Measurements from ENCODE around the gene ZNF716.
"Not testable (repeated sequence)": the region's sequence is repeated elsewhere in the genome, so short reads cannot be mapped to it uniquely, and the experiment has no call there.

The ZNF716 gene

DNA sequence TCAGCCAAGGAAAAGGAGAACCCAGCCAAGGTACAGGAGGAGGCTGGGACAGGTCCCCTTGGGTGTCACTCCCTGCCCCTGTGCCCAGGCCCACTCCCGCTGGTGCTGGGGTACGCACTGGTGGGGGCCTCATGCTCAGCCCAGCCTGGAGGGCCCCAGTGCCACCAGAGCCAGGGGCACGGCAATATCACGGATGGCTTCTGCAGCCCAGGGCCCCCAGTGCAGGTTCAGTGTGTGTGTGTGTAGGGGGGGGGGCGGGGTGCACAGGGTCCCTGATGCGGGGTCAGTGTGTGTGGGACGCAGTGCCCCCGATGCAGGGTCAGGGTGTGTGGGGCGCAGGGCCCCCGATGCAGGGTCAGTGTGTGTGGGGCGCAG, 23.4 kb upstream of the ZNF716 start:
- no peak for DNase-seq (ENCODE audit: low spot score)

DNA sequence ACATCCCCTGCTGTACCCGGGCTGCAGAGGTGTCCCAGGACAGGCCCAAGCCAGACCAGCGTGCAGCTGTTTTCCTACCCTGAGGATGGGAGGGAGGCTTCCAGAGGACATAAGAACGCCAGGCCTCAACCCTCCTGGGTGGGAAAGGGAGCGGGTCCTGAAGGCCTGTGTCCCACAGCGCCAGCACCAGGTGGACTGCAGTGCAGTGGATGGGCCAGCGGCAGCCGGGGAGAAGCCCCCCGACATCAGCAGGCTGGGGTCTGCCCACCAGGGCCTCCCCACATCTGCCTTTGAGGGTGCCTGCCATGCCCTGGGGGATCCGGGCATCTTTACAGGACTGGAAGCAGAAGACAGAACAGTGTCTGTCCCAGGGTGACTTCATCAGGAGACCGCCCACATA, 22.8 kb upstream of the ZNF716 start:
- no peak for DNase-seq (ENCODE audit: low spot score)

DNA sequence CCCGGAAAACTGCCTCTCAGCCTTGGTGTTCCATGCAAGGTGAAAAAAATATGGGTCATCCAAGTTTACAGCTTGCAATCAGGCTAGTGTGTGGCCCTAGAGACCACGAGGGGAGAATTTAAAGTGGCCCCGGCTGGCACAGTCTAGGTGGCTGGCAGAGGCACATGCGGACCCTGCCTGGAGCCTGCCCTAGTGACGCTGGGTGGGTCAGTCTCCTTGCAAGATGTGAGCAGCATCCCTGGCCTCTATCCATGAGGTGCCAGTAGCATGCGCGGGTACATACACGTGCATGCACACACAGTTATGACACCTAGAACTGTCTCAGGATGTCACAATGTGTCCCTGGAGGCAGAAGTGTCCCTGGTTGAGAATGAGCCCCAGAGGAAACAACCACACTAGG, 22.4 kb upstream of the ZNF716 start:
- DNase-seq (ENCODE audit: low spot score) = no peak

DNA sequence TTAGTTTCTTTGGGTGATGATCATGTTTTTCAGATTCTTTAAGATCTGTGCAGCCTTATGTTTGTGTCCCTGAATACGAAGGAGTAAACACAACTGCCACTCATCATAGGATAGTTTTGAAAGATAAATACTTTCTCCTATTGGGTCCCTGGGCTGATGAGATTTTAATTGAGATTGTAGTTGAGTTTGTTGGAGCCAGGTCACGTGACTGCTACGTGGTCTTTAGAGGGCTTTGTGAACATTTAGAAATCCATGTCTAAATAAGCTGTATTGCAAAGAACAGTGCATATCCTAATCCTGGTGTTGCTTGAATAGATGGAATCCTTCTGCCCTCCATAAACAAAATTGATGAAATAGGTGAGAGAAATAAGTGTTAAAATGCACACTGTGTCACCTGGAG, 17.4 kb upstream of the ZNF716 start:
- DNase-seq (ENCODE audit: low spot score) = no peak

DNA sequence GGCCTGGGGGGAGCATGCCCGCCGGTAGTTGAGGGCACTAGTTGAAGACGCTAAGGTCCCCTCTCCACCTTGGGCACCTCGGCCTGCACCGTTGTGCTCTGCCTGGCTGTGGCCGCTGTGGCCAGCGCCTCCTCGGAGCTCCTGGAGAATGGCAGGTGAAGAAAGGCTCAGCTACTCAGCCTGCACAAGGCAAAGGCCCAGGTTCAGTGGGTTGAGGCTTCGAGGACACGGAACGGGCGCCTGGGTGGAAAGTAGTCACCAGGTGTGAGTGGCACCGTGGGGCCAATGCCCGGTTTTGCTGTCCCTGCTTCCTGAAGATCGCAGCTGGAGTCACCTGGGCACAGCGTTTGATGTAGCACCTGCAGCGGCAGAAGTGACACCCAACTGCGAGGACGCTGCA, 12.4 kb upstream of the ZNF716 start:
- no peak for DNase-seq (ENCODE audit: low spot score)

DNA sequence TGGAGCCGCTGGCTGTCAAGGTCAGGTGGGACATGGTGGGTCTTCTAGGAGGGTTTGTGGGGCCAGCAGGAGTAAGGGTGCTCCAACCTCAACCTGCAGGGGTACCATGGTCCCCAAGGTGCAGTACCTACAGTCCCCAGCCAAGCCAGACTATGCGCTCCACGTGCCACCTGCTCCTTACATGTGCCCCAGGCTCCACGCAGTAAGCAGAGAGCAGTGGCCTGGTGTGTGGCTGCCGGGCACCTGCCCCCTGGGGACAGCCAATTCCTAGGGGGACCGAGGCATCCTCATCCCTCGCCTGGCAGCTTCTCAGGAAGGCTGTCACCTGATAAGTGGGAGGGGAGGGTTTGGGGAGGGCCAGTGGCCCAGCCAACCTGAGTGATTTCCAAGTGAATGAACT, 11.7 kb upstream of the ZNF716 start:
- DNase-seq (ENCODE audit: low spot score) = no peak

DNA sequence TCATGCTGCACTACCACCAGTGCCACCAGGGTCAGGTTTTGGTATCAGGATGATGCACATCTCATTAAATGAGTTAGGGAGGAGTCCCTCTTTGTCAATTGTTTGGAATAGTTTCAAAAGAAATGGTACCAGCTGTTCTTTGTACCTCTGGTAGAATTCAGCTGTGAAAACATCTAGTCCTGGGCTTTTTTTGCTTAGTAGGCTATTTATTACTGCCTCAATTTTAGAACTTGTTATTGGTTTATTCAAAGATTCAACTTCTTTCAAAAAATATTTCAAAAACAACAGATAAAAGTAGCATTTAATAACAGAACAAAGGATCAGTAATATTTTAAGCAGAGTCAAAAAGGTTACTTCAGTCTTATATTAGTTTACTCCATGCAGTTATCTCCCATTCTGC, 6.4 kb upstream of the ZNF716 start:
- no peak for DNase-seq (ENCODE audit: low spot score)

DNA sequence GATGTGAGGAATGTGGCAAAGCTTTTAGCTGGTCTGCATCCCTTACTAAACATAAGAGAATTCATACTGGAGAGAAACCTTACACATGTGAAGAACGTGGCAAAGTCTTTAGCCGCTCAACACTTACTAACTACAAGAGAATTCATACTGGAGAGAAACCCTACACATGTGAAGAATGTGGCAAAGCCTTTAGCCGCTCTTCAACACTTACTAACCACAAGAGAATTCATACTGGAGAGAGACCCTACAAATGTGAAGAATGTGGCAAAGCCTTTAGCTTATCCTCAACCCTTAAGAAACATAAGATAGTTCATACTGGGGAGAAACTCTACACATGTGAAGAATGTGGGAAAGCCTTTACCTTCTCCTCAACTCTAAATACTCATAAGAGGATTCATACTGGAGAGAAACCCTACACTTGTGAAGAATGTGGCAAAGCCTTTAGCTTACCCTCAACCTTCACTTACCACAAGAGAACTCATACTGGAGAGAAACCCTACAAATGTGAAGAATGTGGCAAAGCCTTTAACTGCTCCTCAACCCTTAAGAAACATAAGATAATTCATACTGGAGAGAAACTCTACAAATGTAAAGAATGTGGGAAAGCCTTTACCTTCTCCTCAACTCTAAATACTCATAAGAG, 19.3 kb downstream of the ZNF716 start:
- DNase-seq (ENCODE audit: low spot score) = not testable (repeated sequence)

DNA sequence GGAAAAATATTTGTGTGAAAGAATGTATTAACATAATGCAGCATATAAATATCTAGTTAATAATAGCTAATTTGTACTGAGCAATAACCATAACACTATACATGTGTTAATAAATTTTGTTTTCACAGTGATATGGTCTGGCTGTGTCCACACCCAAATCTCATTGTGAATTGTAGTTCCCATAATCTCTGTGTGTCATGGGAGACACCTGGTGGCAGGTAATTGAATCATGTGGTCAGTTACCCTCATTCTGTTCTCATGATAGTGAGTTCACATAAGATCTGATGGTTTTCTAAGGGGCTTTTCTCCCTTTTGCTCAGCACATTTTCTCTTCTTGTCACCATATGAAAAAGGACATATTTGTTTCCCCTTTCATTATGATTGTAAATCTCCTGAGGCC, 30.3 kb downstream of the ZNF716 start:
- not testable (repeated sequence) for DNase-seq (ENCODE audit: low spot score)

DNA sequence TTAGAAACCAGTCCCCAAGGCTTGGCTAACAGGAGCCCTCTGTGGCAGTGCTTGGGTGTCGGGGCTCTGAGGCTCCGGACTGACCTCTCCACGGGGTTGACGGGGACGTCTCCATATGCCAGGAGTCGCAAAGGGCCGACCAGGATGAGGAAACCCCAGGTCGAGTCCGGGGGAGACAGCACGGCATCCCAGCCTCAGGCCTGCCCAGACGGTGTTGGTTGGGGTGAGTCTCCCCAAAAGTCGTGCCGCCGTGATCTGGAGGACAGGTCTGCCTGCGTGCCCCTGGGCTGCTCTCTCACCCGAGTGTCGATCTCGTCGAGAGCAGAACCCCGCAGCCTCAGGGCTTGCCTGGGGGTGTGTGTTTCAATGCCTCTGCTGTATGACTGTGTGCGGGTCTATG, 35.0 kb downstream of the ZNF716 start:
- not testable (repeated sequence) for DNase-seq (ENCODE audit: low spot score)

DNA sequence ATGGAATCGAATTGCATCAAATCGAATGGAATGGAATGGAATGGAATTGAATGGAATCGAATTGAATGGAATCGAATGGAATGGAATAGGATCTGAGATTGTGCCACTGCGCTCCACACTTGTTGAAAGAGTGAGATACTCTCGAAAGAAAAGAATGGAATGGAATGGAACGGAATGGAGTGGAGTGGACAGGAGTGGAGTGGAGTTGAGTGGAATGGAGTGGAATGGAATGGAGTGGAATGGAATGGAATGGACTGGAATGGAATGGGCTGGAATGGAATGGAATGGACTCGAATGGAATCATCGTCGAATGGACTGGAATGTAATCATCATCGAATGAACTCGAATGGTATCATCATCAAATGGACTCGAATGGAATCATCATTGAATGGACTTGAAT, 38.0 kb downstream of the ZNF716 start:
- DNase-seq (ENCODE audit: low spot score) = no peak

DNA sequence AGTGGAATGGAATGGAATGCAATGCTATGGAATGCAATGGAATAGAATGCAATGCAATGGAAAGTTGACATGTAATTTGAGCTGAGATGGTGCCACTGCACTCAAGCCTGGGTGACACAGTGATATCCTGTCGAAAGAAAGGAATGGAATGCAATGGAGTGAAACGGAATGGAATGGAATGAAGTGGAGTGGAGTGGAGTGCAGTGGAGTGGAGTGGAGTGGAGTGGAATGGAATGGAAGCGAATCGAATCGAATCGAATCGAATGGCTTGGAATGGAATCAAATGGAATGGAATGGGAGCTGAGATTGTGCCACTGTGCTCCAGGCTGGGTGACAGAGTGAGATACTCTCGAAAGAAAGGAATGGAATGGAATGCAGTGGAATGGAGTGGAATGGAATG, 45.1 kb downstream of the ZNF716 start:
- not testable (repeated sequence) for DNase-seq (ENCODE audit: low spot score)

DNA sequence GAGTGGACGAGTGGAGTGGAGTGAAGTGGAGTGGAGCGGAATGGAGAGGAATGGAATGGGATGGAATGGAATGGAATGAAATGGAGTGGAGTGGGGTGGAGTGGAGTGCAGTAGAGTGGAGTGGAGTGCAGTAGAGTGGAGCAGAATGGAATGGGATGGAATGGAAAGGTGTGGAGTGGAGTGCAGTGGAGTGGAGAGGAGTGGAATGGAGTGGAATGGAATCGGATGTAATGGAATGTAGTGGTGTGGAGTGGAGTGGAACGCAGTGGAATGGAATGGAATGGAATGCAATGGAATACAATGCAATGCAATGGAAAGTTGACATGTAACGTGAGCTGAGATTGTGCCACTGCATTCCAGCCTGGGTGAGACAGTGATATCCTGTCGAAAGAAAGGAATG, 46.4 kb downstream of the ZNF716 start:
- DNase-seq (ENCODE audit: low spot score) = no peak

DNA sequence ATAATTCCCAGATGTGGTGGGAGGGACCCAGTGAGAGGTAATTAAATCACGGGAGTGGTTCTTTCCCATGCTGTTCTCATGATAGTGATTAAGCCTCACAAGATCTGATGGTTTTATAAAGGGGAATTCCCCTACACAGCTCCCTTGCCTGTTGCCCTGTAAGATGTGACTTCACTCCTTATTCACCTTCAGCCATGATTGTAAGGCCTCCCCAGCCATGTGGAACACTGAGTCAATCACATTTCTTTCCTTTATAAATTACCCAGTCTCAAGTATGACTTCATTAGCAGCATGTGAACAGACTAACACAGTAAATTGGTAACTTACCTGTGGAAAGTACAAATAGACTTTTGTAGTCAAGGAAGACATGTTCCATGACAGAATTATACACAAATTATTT, 55.2 kb downstream of the ZNF716 start:
- no peak for DNase-seq (ENCODE audit: low spot score)

Measured in ecto neural progenitor cell (in vitro differentiated cells).